Activated CD4-positive, alpha-beta memory T cell treated with anti-CD3 and anti-CD28 coated beads for 36 hours (primary cell): ENCODE data around the gene KRT36. TPM values are rescaled to one million over a fixed set of nuclear protein-coding genes. Genes with fewer than 3 reads are reported as not detected.

Experiments used
- CTCF ChIA-PET: fragments of 350-600 bp; sonication (Branson Sonifier 250); formaldehyde crosslinking; loops from one replicate; lab custom pipeline; 2021; ENCODE audit warnings: antibody characterized with exemption, inconsistent platforms; lab: Charles Lee
- POLR2A ChIA-PET: fragments of 350-600 bp; sonication (Branson Sonifier 250); formaldehyde crosslinking; loops from one replicate; lab custom pipeline; 2021; ENCODE audit warnings: antibody characterized with exemption; lab: Charles Lee
- DNase-seq: peaks from one replicate; pipeline ENCODE4 v3.0.0-alpha.2; 2020
- H3K27ac Mint-ChIP-seq: one replicate; pipeline ENCODE4 v1.8.0; 2021; ENCODE audit warnings: mixed read lengths
- H3K27me3 Mint-ChIP-seq: one replicate; pipeline ENCODE4 v1.8.0; 2021; ENCODE audit warnings: mixed read lengths
- H3K36me3 Mint-ChIP-seq: one replicate; pipeline ENCODE4 v1.8.0; 2021; ENCODE audit warnings: mixed read lengths
- H3K4me1 Mint-ChIP-seq: one replicate; pipeline ENCODE4 v1.8.0; 2021; ENCODE audit warnings: low read depth, mixed read lengths
- H3K4me3 Mint-ChIP-seq: one replicate; pipeline ENCODE4 v1.8.0; 2021; ENCODE audit warnings: mild to moderate bottlenecking, mixed read lengths
- H3K9me3 Mint-ChIP-seq: one replicate; pipeline ENCODE4 v1.8.0; 2021; ENCODE audit warnings: mixed read lengths
- intact Hi-C: fragments of 100-400 bp; cut with micrococcal nuclease; formaldehyde crosslinking; loops from one replicate; pipeline ENCODE4 v1.15.1; 2023
- total RNA-seq, 2 experiments: library from RNA; stranded (reverse); gene quantifications; one replicate each; pipeline ENCODE4 v1.2.3, GENCODE V29; 2021

Gene KRT36
- total RNA-seq = not detected

- intact Hi-C loops = no loop called here
- no peaks in the 10 kb centered on the region for H3K36me3 Mint-ChIP-seq
- no peaks in the 10 kb centered on the region for H3K9me3 Mint-ChIP-seq
- CTCF ChIA-PET = interaction anchor here (0.9 to 7.9 kb wide), 3 partner anchors 60 to 173 kb away, joined by 3 to 41 read pairs (median 15); no protein-coding TSS in a partner anchor
- H3K4me1 Mint-ChIP-seq = peaks cover 9% of the 10 kb centered on the region
- H3K27me3 Mint-ChIP-seq = no peaks in the 10 kb centered on the region
- DNase-seq = no peak
- POLR2A ChIA-PET = no interaction called here
- no peak within 1 kb of the TSS for H3K4me3 Mint-ChIP-seq
- no peak within 1 kb of the TSS for H3K27ac Mint-ChIP-seq
Measured at GRCh38 chr17:41489531-41489930, at the start of gene KRT36. KRT36 (minus strand) TSS chr17:41489910; CDS start chr17:41489864, 46 bp downstream.

DNA sequence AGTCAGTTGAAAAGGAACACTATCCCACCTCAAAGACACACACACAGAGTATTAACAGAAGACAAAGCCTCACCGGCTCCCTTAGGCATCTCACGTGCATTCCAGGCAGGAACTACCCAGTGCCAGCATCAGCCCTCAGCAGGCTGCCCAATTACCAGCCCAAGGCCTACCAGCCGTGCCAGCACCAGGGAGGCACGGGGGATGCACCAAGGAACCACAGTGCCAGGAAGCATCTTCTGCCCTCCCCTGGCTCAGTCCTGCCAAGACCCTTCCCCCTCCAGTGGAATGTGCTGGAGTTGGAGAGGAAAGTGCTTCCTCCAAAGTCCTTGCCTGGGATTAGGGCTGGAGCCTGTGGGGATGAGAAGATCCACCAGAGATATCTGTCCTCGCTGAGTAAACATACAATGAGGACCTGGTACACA is 49.4 kb upstream of the KRT36 start:
- H3K4me1 Mint-ChIP-seq = no peaks in the 10 kb centered on the region
- H3K27me3 Mint-ChIP-seq = no peaks in the 10 kb centered on the region
- POLR2A ChIA-PET = no interaction called here
- no peak for DNase-seq
- no peak overlapping the region for H3K4me3 Mint-ChIP-seq
- intact Hi-C loops = no loop called here
- H3K9me3 Mint-ChIP-seq = no peaks in the 10 kb centered on the region
- H3K27ac Mint-ChIP-seq = no peak overlapping the region
- H3K36me3 Mint-ChIP-seq = no peaks in the 10 kb centered on the region
- CTCF ChIA-PET = no interaction called here

- POLR2A ChIA-PET = no interaction called here
- CTCF ChIA-PET = no interaction called here
- no peak overlapping the region for H3K27ac Mint-ChIP-seq
Measured at GRCh38 chr17:41538565-41538991, 48.9 kb upstream of the KRT36 start.

DNA sequence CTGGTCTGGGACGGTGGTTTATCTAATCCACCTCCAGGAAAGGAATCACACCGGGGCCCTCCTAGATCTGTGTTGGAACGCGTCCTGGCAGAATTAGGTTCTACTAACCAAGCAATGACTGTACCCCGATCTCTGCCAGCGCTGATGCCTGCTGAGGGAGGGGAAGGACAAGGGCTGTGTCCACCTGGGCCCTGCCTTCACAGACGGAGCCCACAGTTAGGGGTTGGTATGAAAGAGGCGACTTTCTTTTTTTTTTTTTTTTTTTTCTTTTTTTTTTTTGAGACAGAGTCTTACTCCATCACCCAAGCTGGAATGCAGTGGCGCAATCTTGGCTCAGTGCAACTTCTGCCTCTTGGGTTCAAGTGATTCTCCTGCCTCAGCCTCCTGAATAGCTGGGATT is 48.3 kb upstream of the KRT36 start:
- Mint-ChIP-seq H3K4me3 (no peak overlapping the region), H3K9me3 (no peaks in the 10 kb centered on the region), H3K36me3 (no peaks in the 10 kb centered on the region), H3K27me3 (peaks cover 2% of the 10 kb centered on the region), H3K4me1 (no peaks in the 10 kb centered on the region), H3K27ac (no peak overlapping the region)
- CTCF ChIA-PET = interaction anchor here (4.1 kb wide), 1 partner anchor 11 kb away, joined by 26 read pairs; no protein-coding TSS in a partner anchor
- DNase-seq = no peak
- POLR2A ChIA-PET = no interaction called here
- intact Hi-C loops = no loop called here

More at GRCh38 chr17:41538565-41538991, 48.9 kb upstream of the KRT36 start:
- no peak for DNase-seq
- Mint-ChIP-seq H3K9me3 (no peaks in the 10 kb centered on the region), H3K4me3 (no peak overlapping the region), H3K27me3 (peaks cover 2% of the 10 kb centered on the region), H3K36me3 (no peaks in the 10 kb centered on the region), H3K4me1 (no peaks in the 10 kb centered on the region)
- intact Hi-C loops = no loop called here

- no peak overlapping the region for H3K27ac Mint-ChIP-seq
- CTCF ChIA-PET = interaction anchor here (4.1 kb wide), 1 partner anchor 11 kb away, joined by 26 read pairs; no protein-coding TSS in a partner anchor
- H3K9me3 Mint-ChIP-seq = no peaks in the 10 kb centered on the region
- no peaks in the 10 kb centered on the region for H3K4me1 Mint-ChIP-seq
- DNase-seq = no peak
- peaks cover 4% of the 10 kb centered on the region for H3K27me3 Mint-ChIP-seq
- no peak overlapping the region for H3K4me3 Mint-ChIP-seq
- no peaks in the 10 kb centered on the region for H3K36me3 Mint-ChIP-seq
- intact Hi-C loops = no loop called here
- POLR2A ChIA-PET = no interaction called here
Measured at GRCh38 chr17:41537614-41537954, 47.9 kb upstream of the KRT36 start.

DNA sequence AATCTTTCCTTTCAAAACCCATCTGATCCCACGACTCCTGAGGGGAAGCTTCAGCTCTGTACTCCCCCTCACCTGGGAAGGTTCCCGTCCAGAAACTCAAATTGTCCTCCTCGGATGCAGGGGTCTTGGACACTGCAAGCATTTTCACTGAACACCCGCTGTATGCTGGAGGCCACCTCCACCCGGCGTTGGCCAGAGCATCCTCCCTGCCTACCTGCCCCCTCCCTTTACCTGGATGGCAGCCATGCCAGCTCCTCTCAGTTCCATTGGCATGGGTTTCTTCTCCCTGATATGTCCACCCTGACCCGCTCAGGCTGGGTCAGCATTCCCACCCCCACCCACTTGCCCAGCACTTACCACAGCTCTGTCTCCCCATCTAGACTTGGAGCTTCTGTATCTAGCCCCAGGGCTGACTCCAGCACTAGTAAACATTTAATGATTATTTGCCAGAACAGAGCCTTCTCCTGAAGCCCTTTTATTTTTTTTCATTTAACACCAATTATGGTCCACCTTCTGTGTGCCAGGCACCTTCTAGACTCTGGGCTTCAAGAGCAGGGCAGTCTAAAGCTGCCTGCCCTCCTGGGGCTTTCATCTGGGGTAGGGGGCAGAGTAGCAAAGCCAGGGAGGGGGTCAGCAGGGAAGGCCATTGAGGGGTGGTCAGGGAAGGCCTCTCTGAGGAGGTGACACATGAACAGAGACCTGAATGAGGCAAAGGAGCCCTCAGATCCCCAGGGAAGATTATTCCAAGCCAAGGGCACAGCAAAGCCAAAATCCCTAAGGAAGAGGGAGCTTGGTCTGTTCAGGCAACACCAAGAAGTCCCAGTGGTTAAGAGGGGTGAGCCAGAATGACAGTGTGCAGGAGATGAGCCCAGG is 47.3 kb upstream of the KRT36 start:
- CTCF ChIA-PET = interaction anchor here (4.1 kb wide), 1 partner anchor 12 kb away, joined by 26 read pairs; no protein-coding TSS in a partner anchor
- H3K4me1 Mint-ChIP-seq = no peaks in the 10 kb centered on the region
- H3K9me3 Mint-ChIP-seq = no peaks in the 10 kb centered on the region
- no peak for DNase-seq
- no peak overlapping the region for H3K27ac Mint-ChIP-seq
- POLR2A ChIA-PET = no interaction called here
- no peaks in the 10 kb centered on the region for H3K36me3 Mint-ChIP-seq
- peaks cover 4% of the 10 kb centered on the region for H3K27me3 Mint-ChIP-seq
- H3K4me3 Mint-ChIP-seq = no peak overlapping the region
- intact Hi-C loops = no loop called here

DNA sequence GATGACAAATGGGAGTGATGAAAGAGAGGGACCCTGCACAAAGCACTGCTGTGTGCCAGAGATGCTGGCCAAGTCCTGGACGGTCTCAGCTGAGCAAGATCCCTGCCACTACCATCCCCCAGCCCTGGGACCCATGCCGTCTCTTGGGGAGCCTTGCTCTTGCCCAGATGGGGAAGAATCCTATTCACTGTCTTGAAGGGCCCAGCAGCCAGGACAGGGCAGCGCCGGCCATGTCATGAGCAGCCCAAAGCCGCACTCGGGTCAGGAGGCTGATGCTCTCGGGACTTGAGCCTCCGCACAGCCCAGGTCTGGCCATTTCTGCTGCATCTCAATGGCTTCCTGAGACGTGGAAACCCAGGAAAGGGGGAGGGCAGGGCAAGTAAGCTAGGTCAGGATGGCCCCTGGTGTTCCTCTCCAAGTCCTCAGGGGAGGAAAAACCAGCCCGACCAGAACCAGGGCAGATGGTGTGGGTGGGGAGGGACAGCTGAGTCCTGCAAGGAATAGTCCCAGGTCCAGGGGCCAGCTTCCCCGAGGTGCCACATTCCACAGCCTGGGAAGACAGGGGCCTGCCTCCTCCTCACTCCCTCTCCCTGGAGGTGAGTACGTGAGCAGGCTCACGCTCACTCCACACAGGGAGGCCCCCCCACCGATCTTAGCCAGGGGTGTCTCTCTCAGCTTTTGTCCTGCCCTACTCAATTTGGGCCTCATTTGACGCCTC is 46.2 kb upstream of the KRT36 start:
- DNase-seq = no peak
- ChIA-PET POLR2A (no interaction called here), CTCF (interaction anchor here (4.1 kb wide), 1 partner anchor 13 kb away, joined by 26 read pairs; no protein-coding TSS in a partner anchor)
- no peaks in the 10 kb centered on the region for H3K4me1 Mint-ChIP-seq
- no peaks in the 10 kb centered on the region for H3K36me3 Mint-ChIP-seq
- no peaks in the 10 kb centered on the region for H3K9me3 Mint-ChIP-seq
- no peak overlapping the region for H3K4me3 Mint-ChIP-seq
- no peak overlapping the region for H3K27ac Mint-ChIP-seq
- peaks cover 7% of the 10 kb centered on the region for H3K27me3 Mint-ChIP-seq
- intact Hi-C loops = no loop called here

DNA sequence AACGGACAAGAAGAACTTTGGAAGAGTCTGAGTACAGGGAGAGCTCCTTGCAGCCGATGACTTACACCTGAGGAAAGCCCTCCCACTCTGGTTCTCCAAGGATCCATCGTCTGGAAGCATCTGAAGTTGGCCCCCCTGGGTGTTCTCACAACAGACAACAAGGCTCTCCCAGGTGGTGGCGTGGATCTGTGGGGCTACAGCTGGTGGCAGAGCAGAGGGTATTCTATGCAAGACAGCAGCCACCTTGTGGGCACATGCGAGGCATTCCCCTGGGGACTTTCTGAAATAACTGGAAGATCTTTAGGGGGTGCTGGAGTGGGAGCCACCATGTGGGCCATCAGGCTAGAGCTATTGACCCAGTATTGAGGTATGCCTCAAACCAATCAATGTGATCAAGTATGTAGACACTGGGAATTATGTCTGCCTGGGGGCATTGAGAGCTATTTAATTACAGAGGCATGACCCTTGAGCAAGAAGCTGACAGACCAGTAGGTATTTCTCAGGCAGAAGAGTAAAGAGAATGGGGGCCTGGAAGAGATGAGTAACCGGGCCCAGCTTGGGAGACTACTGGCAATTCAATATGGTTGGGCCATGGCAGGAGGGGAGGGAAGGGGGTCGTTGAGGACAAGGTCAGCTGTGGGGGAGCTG is 45.3 kb upstream of the KRT36 start:
- Mint-ChIP-seq H3K9me3 (no peaks in the 10 kb centered on the region), H3K27ac (no peak overlapping the region), H3K27me3 (peaks cover 10% of the 10 kb centered on the region), H3K4me3 (no peak overlapping the region), H3K4me1 (no peaks in the 10 kb centered on the region), H3K36me3 (no peaks in the 10 kb centered on the region)
- ChIA-PET POLR2A (no interaction called here), CTCF (interaction anchor here (4.1 kb wide), 1 partner anchor 14 kb away, joined by 26 read pairs; no protein-coding TSS in a partner anchor)
- intact Hi-C loops = no loop called here
- DNase-seq = no peak

DNA sequence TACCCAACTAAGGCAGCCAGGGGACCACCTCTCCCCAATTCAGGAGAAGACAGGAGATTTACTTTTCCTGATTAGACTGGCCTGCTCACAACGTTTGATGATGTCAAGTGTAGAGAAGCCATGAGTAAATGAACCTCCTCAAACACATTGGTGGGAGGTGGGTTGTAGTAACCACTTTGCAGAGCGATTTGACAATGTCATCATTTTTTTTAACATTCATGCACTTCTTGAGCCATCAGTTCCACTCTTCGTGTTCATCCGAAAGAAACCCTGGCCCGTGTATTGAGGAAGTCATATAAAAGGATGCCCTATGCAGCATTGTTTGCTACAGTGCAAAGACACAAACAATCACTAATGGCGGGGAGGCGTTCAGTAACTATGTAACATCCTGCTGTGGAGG is 43.9 kb upstream of the KRT36 start:
- CTCF ChIA-PET = interaction anchor here (2.0 kb wide), 1 partner anchor 16 kb away, joined by 14 read pairs; no protein-coding TSS in a partner anchor
- intact Hi-C loops = no loop called here
- no peak for DNase-seq
- Mint-ChIP-seq H3K4me3 (no peak overlapping the region), H3K9me3 (no peaks in the 10 kb centered on the region), H3K27ac (no peak overlapping the region), H3K27me3 (peaks cover 23% of the 10 kb centered on the region), H3K36me3 (no peaks in the 10 kb centered on the region), H3K4me1 (no peaks in the 10 kb centered on the region)
- POLR2A ChIA-PET = no interaction called here

DNA sequence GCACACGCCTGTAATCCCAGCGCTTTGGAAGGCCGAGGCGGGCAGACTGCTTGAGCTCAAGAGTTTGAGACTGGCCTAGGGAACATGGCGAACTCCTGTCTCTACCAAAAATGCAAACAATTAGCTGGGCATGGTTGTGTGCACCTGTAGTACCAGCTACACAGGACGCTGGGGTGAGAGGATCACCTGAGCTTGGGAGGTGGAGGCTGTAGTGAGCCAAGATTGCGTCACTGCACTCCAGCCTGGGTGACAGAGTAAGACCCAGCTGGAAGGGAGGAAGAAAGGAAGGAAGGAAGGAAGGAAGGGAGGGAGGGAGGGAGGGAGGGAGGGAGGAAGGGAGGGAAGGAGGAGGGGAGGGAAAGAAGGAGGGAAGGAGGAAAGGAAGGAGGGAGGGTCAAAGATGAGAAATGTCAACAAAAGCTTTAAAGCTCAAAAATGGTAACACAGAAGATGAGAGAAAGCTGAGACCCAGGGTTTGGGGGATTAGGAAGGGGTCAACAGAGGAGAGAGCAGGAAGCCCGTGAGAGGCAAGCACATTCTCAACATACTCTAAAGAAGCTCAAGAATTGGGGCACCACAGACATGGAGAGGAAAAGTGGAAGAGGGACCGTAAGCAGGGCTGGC is 43.3 kb upstream of the KRT36 start:
- Mint-ChIP-seq H3K36me3 (no peaks in the 10 kb centered on the region), H3K27me3 (peaks cover 28% of the 10 kb centered on the region), H3K9me3 (no peaks in the 10 kb centered on the region), H3K4me3 (no peak overlapping the region), H3K4me1 (no peaks in the 10 kb centered on the region), H3K27ac (no peak overlapping the region)
- ChIA-PET POLR2A (no interaction called here), CTCF (interaction anchor here (2.0 kb wide), 1 partner anchor 16 kb away, joined by 14 read pairs; no protein-coding TSS in a partner anchor)
- no peak for DNase-seq
- intact Hi-C loops = no loop called here

- no peak for DNase-seq
- H3K36me3 Mint-ChIP-seq = no peaks in the 10 kb centered on the region
- peaks cover 33% of the 10 kb centered on the region for H3K27me3 Mint-ChIP-seq
- H3K9me3 Mint-ChIP-seq = no peaks in the 10 kb centered on the region
- CTCF ChIA-PET = interaction anchor here (2.0 kb wide), 1 partner anchor 17 kb away, joined by 14 read pairs; no protein-coding TSS in a partner anchor
- intact Hi-C loops = no loop called here
- H3K27ac Mint-ChIP-seq = no peak overlapping the region
- H3K4me1 Mint-ChIP-seq = peaks cover 5% of the 10 kb centered on the region
- H3K4me3 Mint-ChIP-seq = no peak overlapping the region
- POLR2A ChIA-PET = no interaction called here
Measured at GRCh38 chr17:41531993-41532392, 42.3 kb upstream of the KRT36 start.
